ENCODE measurements around the gene CCNK.

The CCNK gene

DNA sequence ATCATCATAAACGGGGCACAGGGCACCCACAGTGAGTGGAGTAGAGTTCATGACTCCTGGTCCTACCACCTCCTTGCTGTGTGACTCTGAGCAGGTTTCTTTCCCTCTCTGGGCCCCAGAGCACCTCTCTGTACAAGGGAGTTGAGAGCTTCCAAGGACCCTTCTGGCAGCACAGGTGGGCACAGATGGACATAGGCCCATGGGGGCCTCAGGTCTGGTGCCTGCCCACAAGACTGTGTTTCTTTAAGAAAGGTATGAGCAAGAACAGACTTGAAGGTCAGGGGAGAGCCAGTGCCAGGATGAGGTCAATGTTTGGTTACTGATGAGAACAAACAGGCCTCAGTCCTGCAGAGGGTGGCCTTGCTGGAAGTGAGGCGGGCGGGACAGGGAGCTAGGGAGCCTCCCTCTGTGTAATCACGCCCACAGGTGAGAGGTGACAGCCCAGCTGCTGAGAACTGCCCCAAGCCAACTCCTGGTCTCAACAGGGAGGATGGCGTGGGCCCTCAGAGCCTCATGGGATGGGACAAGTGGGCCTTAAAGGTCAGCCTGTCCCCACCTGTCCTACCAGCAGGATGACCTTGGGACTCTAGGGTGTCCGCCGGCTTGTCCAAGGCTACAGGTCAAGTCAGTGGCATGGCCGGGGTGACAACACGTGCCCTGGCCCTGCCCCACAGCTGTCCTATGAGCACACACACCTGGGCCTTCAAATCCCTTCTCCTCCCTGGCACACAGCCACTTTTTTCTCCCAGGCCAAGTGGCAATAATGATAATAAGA, 73.7 kb downstream of the CCNK start:
- peak overlapping the region; percentile 28; the same call in 1 of the 2 replicates for H3K27ac ChIP-seq
- TF ChIP-seq CTCF (conservative IDR thresholded peaks at IDR 0.05) = no peak

DNA sequence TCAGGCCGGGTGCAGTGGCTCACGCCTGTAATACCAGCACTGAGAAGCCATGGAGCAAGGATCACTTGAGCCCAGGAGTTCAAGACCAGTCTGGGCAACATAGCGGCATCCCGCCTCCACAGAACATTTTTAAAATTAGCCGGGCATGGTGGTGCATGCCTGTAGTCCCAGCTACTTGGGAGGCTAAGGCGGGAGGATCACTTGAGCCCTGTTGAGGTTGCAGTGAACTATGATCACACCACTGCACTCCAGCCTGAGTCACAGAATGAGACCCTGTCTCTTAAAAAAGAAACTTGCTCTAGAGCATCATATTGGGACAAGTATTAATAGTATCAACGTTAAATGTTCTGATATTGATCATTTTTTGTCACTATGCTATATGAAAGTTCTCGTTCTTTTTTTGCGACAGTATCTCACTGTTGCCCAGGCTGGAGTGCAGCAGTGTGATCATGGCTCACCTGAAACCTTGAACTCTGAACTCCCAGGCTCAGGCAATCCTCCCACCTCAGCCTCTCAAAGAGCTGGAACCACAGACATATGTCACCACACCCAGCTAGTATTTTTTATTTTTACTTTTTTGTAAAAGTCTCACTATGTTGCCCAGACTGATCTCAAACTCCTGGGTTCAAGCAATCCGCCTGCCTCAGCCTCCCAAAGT, 75.1 kb downstream of the CCNK start:
- no peak for TF ChIP-seq CTCF (conservative IDR thresholded peaks at IDR 0.05)
- peak overlapping the region; percentile 28; the same call in 1 of the 2 replicates for H3K27ac ChIP-seq

DNA sequence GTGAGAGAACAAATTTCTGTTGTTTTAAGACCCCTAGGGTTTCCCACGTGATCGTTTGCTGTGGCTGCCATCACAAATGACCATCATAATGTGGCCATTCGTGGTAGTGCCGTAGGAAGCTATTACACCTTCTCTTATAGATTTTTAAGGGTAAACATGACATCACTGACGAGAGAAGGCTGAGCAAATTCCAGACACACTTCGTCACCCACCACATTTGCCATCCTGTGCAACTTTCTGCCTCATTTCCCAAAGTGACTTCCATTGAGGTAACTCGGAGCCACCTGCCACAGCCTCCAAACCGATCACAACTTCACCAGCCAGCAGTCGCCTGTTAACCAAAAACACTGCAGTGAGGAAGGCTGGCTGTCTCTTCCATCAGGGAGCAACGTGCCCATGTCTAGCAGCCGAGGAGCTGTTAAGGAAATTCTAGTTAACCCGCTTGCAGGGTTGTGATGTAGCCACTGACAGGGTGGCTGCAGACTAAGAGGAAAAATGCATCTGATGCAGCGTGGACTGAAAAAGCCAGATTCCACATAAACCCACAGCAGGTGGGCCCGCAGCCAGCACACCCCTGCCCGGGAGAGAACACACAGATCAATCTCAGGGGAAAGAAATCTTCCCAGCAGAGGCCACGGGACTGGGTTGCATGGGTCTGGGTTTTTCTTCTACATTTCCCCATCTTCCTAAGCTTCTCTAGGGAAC, 78.2 kb downstream of the CCNK start:
- TF ChIP-seq CTCF (conservative IDR thresholded peaks at IDR 0.05) = no peak
- H3K27ac ChIP-seq = peak overlapping the region; percentile 95

GRCh38 chr14:99560403-99560802, 79.2 kb downstream of the CCNK start:
- peak overlapping the region; percentile 95 for H3K27ac ChIP-seq
- TF ChIP-seq CTCF (conservative IDR thresholded peaks at IDR 0.05) = no peak

GRCh38 chr14:99560922-99561683, 79.9 kb downstream of the CCNK start:
- TF ChIP-seq CTCF (conservative IDR thresholded peaks at IDR 0.05) = peak; percentile 12; the same call in 1 of the 2 replicates
- peak overlapping the region; percentile 95 for H3K27ac ChIP-seq

DNA sequence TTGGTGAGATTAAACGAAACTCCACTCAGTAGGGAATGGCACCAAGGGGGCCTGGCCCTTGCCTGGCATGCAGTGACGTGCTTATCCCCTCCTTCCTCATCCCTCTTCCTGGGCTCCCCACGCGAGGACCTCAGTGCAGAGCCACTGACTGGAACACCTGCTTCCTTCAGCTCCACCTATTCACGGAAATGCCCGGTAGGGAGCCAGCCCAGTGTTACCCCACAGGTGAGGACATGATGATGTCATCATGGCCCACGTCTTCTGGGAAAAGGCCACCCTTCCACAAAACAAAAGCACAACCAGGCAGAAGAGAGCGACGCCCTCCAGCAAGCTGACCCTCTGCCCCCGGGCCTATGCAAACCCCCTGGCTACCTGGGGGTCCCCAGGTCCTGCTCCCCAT, 80.7 kb downstream of the CCNK start:
- TF ChIP-seq CTCF (conservative IDR thresholded peaks at IDR 0.05) = no peak
- peak overlapping the region; percentile 95 for H3K27ac ChIP-seq
